K562 (cell line): ENCODE data around the gene MT1M.
"Not testable (repeated sequence)": the region's sequence is repeated elsewhere in the genome, so short reads cannot be mapped to it uniquely, and the experiment has no call there.

Source experiments
- CTCF ChIP-seq, 3 experiments: IDR thresholded peaks in 2 of 3; conservative IDR thresholded peaks in 1 of 3; 2 replicates each; pipeline ENCODE4 v1.5.1; 2011 to 2012; ENCODE audit warnings: low read length in 3 of 3, mild to moderate bottlenecking in 3 of 3, control low read depth in 2 of 3, improper control_type of control experiment in 1 of 3, inconsistent platforms in 1 of 3, low read depth in 1 of 3, mixed read lengths in 1 of 3, moderate library complexity in 1 of 3; ENCODE audit not compliant: insufficient read depth in 2 of 3
- DDX20 ChIP-seq: fragments of 450-650 bp; IDR thresholded peaks from 2 replicates; pipeline ENCODE4 v1.6.1; 2016; ENCODE audit warnings: missing genetic modification characterization, low read depth, mild to moderate bottlenecking, missing compliant biosample characterization, moderate library complexity
- HIVEP1 ChIP-seq: fragments of 250-450 bp; sonication (Bioruptor Pico); IDR thresholded peaks from 2 replicates; pipeline ENCODE4 v1.4.0; 2020; ENCODE audit warnings: mild to moderate bottlenecking
- JUNB ChIP-seq: fragments of 450-650 bp; formaldehyde crosslinking; conservative IDR thresholded peaks from 2 replicates; pipeline ENCODE4 v1.4.0; 2020; ENCODE audit warnings: mild to moderate bottlenecking
- KDM5B ChIP-seq: fragments of 200-600 bp; sonication (generic); IDR thresholded peaks from 2 replicates; pipeline ENCODE4 v1.6.1; 2012; ENCODE audit warnings: low read depth, mild to moderate bottlenecking, moderate library complexity, low read length, control low read depth, inconsistent platforms; ENCODE audit not compliant: insufficient replicate concordance
- STAG1 ChIP-seq: sonication (generic); formaldehyde crosslinking; IDR thresholded peaks from 2 replicates; pipeline ENCODE4 v1.5.0; 2020; ENCODE audit warnings: missing genetic modification reagents, borderline replicate concordance
- USF2 ChIP-seq: sonication (generic); formaldehyde crosslinking; IDR thresholded peaks from 2 replicates; pipeline ENCODE4 v1.5.0; 2020; ENCODE audit warnings: missing genetic modification reagents
- YY1 ChIP-seq, 3 experiments: IDR thresholded peaks; 2 replicates each; pipeline ENCODE4 v1.6.1; 2011; ENCODE audit warnings: low read length in 2 of 3, mild to moderate bottlenecking in 2 of 3, moderate library complexity in 2 of 3, borderline replicate concordance in 1 of 3, control low read depth in 1 of 3, low read depth in 1 of 3; ENCODE audit not compliant: insufficient read depth in 3 of 3, insufficient replicate concordance in 2 of 3, control insufficient read depth in 1 of 3, insufficient read length in 1 of 3; ENCODE audit errors: extremely low read depth in 1 of 3
- ZEB2 ChIP-seq: fragments of 450-650 bp; IDR thresholded peaks from 2 replicates; pipeline ENCODE4 v1.6.1; 2016
- ZNF224 ChIP-seq: sonication (generic); formaldehyde crosslinking; IDR thresholded peaks from 2 replicates; pipeline ENCODE4 v1.8.0; 2022; ENCODE audit warnings: mild to moderate bottlenecking, missing genetic modification reagents
- ZNF239 ChIP-seq: fragments of 250-450 bp; sonication (Bioruptor Pico); IDR thresholded peaks from 2 replicates; pipeline ENCODE4 v1.4.0; 2020; ENCODE audit warnings: mild to moderate bottlenecking
- ZNF717 ChIP-seq: fragments of 250-450 bp; sonication (Bioruptor Pico); IDR thresholded peaks from 2 replicates; pipeline ENCODE4 v1.5.0; 2021

- not testable (repeated sequence) for TF ChIP-seq STAG1 (CRISPR knock-in tag); ZNF239 (CRISPR knock-in tag); YY1 (IDR thresholded peaks at IDR 0.05; ENCODE audit: borderline replicate concordance in 1 of 3, control insufficient read depth in 1 of 3, extremely low read depth in 1 of 3, insufficient read depth in 3 of 3, insufficient read length in 1 of 3, insufficient replicate concordance in 2 of 3, low read depth in 1 of 3, low read length in 2 of 3); USF2 (CRISPR knock-in tag); DDX20 (tag); CTCF (IDR thresholded peaks at IDR 0.05 in 2 of 3, conservative IDR thresholded peaks at IDR 0.05 in 1 of 3; ENCODE audit: insufficient read depth in 2 of 3, low read depth in 1 of 3, low read length in 3 of 3); HIVEP1 (CRISPR knock-in tag); JUNB (CRISPR knock-in tag); ZNF224 (CRISPR knock-in tag); ZEB2; ZNF717 (CRISPR knock-in tag); KDM5B
Observed at GRCh38 chr16:56674570-56674969, 42.1 kb downstream of the MT1M start.
